GM19468 (cell line): ENCODE data around the gene CRTC1.

ENCODE experiments used
- ATAC-seq: cut with Tn5 transposase; IDR thresholded peaks from one replicate; pipeline ENCODE4 v1.9.1; 2021; ENCODE audit warnings: mild to moderate bottlenecking, moderate library complexity, moderate number of reproducible peaks; ENCODE audit not compliant: unreplicated experiment; ENCODE audit errors: extremely low read depth

CRTC1 gene

DNA sequence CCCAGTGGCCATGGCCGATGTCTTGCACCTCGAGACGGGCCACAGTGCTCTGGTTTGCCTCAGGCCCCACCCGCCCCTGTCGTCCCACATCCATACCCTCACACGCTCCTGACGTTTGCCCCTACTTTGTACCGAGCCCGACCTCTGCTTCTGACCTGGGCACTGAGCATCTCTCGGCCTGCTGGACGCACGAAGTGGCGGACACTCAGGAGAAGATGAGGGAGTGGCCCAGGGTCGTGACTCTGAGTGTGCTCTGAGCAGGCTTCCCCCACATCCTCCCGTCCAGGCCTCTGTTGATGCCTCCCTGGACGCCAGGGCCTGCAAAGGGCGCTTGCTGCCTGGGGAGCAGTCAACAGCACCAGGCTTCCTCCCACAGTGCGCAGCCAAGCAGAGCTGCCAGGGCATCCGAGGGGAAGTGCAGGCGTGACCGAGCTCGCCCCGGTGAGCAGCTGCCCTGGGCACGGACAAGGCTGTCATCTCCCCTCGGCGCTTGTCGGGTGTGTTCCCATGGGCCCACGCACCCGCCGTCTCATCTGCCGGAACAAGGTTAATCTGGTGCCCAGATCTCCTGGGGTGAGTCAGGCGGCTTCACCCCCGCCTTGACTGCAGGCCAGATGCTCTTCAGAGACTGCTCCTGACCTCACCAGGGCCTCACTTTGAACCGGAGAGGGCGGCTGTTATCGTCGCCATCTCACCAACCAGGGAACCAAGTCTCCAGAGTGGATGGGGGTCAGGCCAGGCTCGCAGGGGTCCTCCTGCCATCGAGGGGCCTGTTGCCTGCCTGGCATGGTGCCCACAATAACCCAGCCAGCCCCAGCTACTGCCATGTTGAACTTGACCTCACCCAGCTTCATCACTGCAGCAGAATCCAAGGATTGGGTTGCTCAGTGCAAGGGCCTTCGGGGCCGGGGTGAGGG lies 80.5 kb downstream of the CRTC1 start:
- no peak for ATAC-seq

DNA sequence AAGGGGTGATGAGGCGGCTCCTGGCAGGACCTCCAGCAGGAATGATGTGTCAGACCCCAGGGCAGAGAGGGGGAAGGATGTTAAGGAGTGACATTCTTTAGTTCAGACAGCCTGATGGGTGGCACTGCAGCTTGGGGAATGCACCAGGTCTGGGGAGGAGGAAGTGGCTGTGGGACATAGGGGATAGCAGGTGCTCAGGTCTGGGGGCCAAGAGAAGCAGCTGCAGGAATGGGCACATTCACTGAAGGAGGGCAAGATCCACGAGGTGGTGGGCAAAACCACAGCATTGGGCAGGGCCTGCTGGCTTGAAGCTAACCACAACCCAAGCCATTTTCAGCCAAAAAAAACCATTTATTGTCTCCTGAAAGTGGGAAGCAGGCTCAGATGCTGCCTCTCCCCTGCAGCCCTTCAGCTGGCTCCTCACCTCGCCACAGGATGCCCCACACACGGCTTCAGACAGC lies 81.1 kb downstream of the CRTC1 start:
- ATAC-seq: no peak

DNA sequence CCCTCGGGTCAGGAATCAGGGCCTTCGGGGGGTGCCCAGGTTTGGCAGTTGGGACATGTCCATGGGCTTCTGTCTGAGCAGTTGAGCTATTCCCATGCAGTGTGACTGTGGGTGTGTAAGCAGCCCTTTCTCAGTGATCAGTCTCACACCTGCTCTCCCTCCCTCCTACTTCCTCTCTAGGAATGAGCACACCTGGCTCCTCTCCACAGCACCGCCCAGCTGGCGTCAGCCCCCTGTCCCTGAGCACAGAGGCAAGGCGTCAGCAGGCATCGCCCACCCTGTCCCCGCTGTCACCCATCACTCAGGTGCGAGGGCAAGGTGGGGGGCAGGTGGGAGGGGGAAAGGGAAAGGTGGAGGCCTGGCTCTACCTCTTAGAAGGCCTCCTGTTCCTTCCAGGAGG lies 81.7 kb downstream of the CRTC1 start:
- no peak for ATAC-seq

DNA sequence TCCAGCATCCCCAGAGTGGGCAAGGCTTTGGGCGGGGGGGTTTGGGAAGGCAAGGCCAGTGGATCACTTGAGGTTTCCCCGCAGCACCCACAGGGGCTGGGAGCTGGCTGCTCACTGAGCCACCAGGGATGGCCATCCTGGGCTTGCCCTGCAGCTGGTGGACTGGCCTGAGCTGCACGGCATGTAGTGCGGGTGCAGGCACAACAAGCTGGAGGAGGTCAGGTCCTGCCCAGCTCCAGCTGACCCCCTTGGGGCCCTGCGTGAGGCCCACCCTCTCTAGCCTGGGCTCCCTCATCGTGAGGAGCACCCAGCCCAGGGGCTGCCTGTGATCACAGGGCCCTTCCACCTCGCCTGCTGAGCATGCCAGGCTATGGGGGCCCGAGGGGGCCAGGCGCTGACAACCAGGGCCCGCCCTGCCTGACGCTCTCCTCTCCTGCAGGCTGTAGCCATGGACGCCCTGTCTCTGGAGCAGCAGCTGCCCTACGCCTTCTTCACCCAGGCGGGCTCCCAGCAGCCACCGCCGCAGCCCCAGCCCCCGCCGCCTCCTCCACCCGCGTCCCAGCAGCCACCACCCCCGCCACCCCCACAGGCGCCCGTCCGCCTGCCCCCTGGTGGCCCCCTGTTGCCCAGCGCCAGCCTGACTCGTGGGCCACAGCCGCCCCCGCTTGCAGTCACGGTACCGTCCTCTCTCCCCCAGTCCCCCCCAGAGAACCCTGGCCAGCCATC lies 84.7 kb downstream of the CRTC1 start:
- ATAC-seq: no peak

DNA sequence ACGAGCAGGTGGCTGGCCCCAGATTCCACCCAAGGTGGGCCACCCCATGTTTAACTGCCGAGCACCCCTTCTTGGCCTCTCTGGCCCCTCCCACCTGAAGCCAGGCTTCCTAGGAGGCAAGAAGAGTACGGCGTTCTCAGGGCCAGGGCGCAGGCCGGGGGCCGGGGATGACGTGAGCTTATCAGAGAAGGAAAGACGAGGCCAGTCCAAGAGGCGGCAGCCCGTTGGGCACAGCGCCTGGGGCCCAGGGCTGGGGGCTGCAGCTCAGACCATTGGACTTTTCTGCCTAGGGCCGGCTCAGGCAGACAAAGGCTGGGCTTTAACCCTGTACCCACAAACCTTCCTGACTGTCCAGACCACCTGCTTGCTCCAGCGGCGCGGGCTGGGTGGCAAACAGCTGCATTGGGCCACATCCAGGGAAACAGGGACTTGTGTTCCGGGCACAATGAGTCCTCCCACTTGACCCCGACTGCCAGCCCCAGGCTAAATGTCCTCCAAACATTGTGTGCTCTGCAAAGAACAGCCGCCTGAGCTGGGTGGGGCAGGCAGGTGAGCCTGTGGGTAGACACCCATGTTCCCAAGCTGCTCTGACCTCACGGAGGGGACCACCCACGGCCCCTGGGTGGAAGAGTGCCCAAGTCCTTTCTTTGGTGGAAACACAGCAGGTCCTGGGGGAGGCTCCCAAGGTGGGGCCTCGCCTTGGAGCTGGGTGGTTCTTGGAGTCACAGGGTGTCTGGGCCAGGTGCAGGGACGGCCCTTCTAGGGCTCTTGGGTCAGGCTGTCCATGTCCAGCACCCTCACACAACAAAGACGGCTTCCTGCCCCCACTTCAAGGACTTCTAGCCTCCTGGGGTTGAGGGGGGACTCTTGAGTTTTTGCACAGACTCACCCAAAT lies 85.8 kb downstream of the CRTC1 start:
- no peak for ATAC-seq

- no peak for ATAC-seq
These were observed 86.6 kb downstream of the CRTC1 start for GRCh38 chr19:18769989-18770528.

GRCh38 chr19:18770663-18771327 lies 87.3 kb downstream of the CRTC1 start:
- ATAC-seq: no peak

- no peak for ATAC-seq
These were observed 88.1 kb downstream of the CRTC1 start for GRCh38 chr19:18771328-18772242.

- no peak for ATAC-seq
These were observed 89.4 kb downstream of the CRTC1 start for GRCh38 chr19:18772620-18773587.

DNA sequence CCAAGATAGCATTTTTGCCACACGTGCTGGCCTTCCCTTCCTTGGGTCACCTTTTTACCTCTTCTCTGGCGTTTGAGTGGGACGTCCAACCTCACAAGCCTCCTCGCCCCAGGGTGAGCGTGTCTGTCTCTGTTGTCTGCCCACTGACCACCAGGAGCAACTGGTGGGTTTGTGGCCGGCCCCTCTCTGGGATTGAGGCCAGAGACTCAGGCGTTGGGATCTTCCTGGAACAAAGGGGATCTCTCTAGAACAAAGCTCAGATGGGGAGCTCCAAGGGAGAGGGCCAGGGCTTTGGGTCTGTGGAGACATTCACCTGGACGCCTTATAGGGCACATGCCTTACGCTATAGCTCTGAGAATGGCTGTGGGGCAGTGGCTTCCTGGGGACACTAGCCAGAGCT lies 90.2 kb downstream of the CRTC1 start:
- ATAC-seq: no peak

- no peak for ATAC-seq
These were observed 90.6 kb downstream of the CRTC1 start for GRCh38 chr19:18774107-18774506.

DNA sequence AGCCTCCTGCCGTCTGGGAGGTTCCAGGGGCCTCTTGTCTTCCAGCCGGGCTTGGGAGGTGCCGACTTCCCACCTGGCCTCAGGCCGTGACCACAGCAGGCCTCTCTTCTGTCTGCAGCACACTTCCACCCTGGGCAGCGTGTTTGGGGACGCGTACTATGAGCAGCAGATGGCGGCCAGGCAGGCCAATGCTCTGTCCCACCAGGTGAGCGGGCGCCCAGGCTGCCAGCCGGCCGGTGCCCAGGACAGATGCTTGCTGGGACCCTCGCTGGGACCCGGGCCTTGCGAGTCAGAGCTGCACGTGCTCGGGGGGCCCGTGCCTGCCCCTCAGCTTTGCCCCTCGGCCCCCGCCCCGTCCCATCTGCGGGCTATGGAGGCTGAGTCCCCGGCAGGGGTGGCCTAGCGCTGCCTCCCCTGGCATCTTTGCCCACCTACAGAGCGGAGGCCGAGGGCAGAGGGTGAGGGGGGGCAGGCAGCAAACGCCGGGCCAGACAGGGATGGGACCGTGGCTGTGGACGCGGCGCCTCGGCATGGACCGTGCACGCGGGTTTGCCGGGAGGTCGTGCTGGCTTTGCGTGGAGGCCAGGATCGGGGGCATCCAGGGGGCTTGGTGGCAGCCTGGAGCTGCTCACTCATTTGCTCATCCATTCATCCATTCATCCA lies 91.4 kb downstream of the CRTC1 start:
- ATAC-seq: no peak

DNA sequence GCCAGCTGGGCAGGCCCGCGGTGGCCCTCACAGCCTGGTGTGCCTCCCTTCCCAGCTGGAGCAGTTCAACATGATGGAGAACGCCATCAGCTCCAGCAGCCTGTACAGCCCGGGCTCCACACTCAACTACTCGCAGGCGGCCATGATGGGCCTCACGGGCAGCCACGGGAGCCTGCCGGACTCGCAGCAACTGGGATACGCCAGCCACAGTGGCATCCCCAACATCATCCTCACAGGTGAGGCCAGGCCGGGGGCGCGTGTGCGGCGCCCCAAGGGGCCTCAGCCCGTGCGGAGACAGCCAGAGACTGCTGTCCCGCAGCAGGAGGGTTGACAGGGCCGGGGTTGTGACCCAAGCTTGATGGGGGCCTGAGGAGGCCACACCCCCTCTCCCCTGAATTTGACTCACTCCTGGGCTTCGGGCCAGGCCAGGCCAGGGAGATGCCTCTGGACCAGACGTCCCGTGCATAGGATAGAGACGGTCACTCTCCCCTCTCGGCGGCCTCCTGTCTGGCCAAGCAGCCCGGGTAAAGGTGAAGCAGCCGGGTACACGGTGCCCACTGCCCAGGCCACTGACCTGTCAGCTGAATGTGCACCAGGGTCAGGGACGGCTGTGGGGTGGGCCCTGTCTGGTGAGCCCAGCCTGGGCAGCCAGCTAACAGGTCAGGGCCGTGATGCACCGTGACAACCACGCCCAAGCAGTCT lies 92.3 kb downstream of the CRTC1 start:
- ATAC-seq: no peak

- no peak for ATAC-seq
These were observed 92.8 kb downstream of the CRTC1 start for GRCh38 chr19:18776288-18776594.

DNA sequence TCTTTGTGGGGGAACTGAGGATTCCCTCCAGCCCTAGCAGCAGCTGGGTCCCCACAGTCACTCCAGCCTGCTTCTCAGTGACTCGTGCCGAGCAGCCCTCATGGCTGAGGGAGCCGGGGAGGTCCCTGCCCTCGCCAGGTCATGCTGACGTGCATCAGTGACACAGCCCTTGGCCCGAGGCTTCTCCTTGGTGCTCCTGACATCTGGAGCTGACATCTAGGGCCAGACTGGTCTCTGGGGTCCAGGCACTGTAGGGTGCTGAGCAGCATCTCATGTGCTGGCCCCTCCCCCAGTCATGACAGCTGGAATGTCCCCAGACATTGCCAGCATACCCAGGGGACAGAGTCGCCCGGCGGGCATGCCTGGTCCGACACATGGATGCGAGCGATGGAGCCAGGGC lies 93.3 kb downstream of the CRTC1 start:
- no peak for ATAC-seq

DNA sequence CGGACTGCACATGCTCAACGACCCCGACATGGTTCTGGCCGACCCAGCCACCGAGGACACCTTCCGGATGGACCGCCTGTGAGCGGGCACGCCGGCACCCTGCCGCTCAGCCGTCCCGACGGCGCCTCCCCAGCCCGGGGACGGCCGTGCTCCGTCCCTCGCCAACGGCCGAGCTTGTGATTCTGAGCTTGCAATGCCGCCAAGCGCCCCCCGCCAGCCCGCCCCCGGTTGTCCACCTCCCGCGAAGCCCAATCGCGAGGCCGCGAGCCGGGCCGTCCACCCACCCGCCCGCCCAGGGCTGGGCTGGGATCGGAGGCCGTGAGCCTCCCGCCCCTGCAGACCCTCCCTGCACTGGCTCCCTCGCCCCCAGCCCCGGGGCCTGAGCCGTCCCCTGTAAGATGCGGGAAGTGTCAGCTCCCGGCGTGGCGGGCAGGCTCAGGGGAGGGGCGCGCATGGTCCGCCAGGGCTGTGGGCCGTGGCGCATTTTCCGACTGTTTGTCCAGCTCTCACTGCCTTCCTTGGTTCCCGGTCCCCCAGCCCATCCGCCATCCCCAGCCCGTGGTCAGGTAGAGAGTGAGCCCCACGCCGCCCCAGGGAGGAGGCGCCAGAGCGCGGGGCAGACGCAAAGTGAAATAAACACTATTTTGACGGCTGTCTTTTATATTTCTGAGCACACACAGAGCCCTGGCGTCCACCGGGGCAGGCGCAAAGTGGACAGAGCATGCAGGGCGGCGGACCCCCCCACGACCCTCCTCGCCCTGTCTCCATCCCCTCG lies 94.0 kb downstream of the CRTC1 start:
- ATAC-seq: no peak
